Small intestine (tissue), 7 donors: ENCODE results near the gene IQGAP2. TPM values are rescaled to one million over a fixed set of nuclear protein-coding genes. Genes with fewer than 3 reads are reported as not detected.

Experiments
- DNase-seq, 2 donors: peaks; one replicate each; pipeline versions ENCODE4 v3.0.0 to v3.0.0-alpha.2; 2013
- FAIRE-seq: peaks from 2 replicates; lab custom pipeline; 2012; peaks lifted over from hg19 to GRCh38; lab: Jason Lieb, UNC
- H3K27ac ChIP-seq, 3 donors: one replicate each; pipeline ENCODE4 v1.5.1; 2013; ENCODE audit warnings: low read length in 2 of 3, mild to moderate bottlenecking in 2 of 3, control low read depth in 1 of 3, inconsistent platforms in 1 of 3, low read depth in 1 of 3, moderate library complexity in 1 of 3
- H3K27me3 ChIP-seq, 3 donors: one replicate each; pipeline ENCODE4 v1.6.1; 2013; ENCODE audit warnings: low read length in 3 of 3, inconsistent platforms in 1 of 3; ENCODE audit not compliant: control insufficient read depth in 3 of 3, insufficient read depth in 3 of 3
- H3K36me3 ChIP-seq, 3 donors: one replicate each; pipeline ENCODE4 v1.6.1; 2013; ENCODE audit warnings: low read length in 3 of 3, inconsistent platforms in 1 of 3, low read depth in 1 of 3, mild to moderate bottlenecking in 1 of 3, moderate library complexity in 1 of 3; ENCODE audit not compliant: control insufficient read depth in 3 of 3, insufficient read depth in 2 of 3
- H3K4me1 ChIP-seq, 3 donors: one replicate each; pipeline ENCODE4 v1.6.1; 2013; ENCODE audit warnings: low read length in 2 of 3, inconsistent platforms in 1 of 3, low read depth in 1 of 3, mild to moderate bottlenecking in 1 of 3, moderate library complexity in 1 of 3; ENCODE audit not compliant: control insufficient read depth in 3 of 3, insufficient read depth in 2 of 3
- H3K4me3 ChIP-seq, 3 donors: one replicate each; pipeline ENCODE4 v1.5.1; 2013; ENCODE audit warnings: low read length in 3 of 3, control low read depth in 1 of 3, inconsistent platforms in 1 of 3, low read depth in 1 of 3, mild to moderate bottlenecking in 1 of 3, moderate library complexity in 1 of 3
- H3K9me3 ChIP-seq, 2 donors: one replicate each; pipeline ENCODE4 v1.6.1; 2013; ENCODE audit warnings: low read depth in 1 of 2, low read length in 1 of 2; ENCODE audit not compliant: control insufficient read depth in 2 of 2, insufficient read depth in 1 of 2
- WGBS, 3 donors: extraction: QIAGEN DNeasy Blood & Tissue Kit; methylation state at CpG; one replicate each; pipeline ENCODE4 v1.1.7; 2013; 5-methylcytosine and 5-hydroxymethylcytosine counted together
- polyA plus RNA-seq, 4 donors: library from polyadenylated mRNA; stranded (reverse) in 3 of 4; unstranded in 1 of 4; fragments of 200-250 nt in 3 of 4; fragments of 120-200 nt in 1 of 4; gene quantifications; one replicate each; pipeline versions ENCODE4 v1.2.1 to v1.2.3, GENCODE V29; 2013
- donor health status: healthy with polysubstance abuse.
- donor health status: control.
- donor health status: control.
- donor health status: Bipolar disorder and iron deficiency.
- donor health status: healthy.

IQGAP2 gene
- polyA plus RNA-seq, 4 donors = 13.6 to 138 (median 85.6) TPM

DNA sequence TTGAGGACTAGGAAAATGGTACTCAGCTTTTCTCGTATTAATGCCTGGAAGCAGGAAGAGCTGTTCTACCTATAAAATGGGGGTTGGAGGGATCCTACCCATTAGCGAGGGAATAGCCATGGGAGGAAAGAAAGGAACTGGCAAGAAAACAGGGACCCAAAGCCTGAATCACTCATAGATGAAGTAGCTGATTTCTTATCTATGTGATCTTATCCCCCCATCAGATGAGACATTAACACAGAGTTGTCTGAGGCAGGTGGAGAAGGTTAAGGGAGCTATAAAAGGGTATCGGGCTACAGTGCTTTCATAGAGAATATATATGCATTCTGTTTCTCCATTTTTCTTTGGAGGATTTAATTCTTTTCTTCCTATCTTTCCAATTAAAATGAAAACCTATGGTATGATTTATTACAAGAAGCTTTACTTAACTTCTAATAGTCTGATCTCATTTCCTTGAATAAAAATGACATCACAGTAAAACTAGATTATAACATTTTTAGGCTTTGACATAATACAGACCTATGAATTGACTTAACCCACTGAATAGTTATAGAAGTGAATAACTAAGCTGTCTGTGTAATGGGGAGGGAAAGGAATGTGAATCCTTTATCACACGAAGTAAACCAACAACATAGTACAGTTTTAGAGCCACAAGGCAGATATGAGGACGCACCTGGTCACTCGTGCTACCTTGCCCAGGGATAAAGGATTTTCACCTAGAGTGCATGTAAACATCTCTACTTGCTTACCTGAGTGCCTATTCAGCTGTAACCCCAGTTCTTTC lies 39.0 kb downstream of the IQGAP2 start:
- peaks cover 0 to 9% of the 10 kb centered on the region in 2 donors for H3K9me3 ChIP-seq
- no peak for FAIRE-seq
- peaks cover 0 to 2% (median 0%) of the 10 kb centered on the region in 3 donors for H3K36me3 ChIP-seq
- H3K27ac ChIP-seq = no peak overlapping the region
- H3K4me3 ChIP-seq = no peak overlapping the region
- WGBS, 3 donors = 77 to 84% (median 79%) methylated on average over 6 of the region's 6 CpGs
- no peaks in the 10 kb centered on the region for H3K27me3 ChIP-seq
- H3K4me1 ChIP-seq = no peaks in the 10 kb centered on the region
- no peak for DNase-seq

DNA sequence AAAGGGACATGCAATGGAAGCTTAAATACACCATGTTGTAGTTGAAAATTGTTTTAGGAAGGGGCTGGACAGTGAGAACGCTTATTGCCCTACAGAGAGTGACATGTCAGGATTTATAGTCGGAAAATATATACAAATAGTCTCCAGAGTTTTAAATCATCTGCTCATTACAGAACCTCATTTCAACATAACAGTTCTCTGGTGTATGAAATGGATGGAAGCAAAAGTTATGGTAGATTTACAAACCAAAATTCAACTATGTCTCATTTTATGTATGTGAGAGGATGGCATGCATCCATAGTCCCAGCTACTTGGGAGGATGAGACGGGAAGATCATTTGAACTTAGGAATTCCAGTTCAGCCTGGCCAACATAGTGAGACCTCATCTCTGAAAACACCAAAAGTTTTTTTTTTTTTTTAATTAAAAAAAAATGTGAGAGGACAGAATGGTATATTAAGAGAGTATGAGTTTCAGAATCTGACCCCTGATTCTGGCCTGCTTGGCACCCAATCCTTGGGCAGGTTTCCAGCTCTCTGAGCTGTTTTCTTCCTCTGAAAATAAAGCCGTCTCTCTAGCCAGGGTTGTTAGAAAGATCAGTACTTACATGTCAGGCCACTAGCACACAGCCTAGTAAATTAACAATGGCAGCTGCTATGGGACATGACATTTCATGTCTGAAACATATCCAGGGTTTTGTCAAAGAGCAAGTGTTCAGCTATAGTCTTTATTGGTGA lies 40.1 kb downstream of the IQGAP2 start:
- WGBS, 3 donors = 62 to 83% (median 76%) methylated on average over 4 of the region's 4 CpGs
- peaks cover 0 to 2% (median 0%) of the 10 kb centered on the region in 3 donors for H3K4me1 ChIP-seq
- H3K9me3 ChIP-seq = peaks cover 0 to 4% of the 10 kb centered on the region in 2 donors
- no peak overlapping the region for H3K4me3 ChIP-seq
- DNase-seq (no peak), FAIRE-seq (no peak)
- no peaks in the 10 kb centered on the region for H3K27me3 ChIP-seq
- no peak overlapping the region for H3K27ac ChIP-seq
- peaks cover 0 to 2% (median 0%) of the 10 kb centered on the region in 3 donors for H3K36me3 ChIP-seq

DNA sequence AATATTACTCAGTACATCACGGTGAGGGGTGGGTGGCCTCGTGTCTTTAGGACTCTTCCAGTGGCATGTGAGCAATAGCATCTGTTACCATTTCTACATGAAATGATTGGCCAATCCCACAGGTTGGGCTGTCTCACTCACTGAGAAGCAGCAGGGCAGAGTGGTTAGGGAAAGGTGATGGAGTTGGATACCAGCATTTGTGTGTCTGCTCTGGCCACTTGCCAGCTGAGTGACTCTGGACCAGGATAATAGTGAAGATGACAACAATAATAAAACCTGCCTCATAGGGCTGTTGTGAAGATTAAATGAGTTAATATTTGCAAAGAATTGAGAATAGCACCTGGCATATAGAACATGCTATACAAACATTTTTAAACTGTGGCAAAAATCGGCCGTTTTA lies 42.0 kb downstream of the IQGAP2 start:
- DNase-seq = no peak
- H3K27me3 ChIP-seq = no peaks in the 10 kb centered on the region
- no peak overlapping the region for H3K27ac ChIP-seq
- no peak overlapping the region for H3K4me3 ChIP-seq
- peaks cover 0 to 8% (median 0%) of the 10 kb centered on the region in 3 donors for H3K4me1 ChIP-seq
- H3K9me3 ChIP-seq = peaks cover 0 to 1% of the 10 kb centered on the region in 2 donors
- peaks cover 0 to 2% (median 2%) of the 10 kb centered on the region in 3 donors for H3K36me3 ChIP-seq
- 80 to 82% (median 81%) methylated on average over 4 of the region's 4 CpGs for WGBS, 3 donors
- no peak for FAIRE-seq

DNA sequence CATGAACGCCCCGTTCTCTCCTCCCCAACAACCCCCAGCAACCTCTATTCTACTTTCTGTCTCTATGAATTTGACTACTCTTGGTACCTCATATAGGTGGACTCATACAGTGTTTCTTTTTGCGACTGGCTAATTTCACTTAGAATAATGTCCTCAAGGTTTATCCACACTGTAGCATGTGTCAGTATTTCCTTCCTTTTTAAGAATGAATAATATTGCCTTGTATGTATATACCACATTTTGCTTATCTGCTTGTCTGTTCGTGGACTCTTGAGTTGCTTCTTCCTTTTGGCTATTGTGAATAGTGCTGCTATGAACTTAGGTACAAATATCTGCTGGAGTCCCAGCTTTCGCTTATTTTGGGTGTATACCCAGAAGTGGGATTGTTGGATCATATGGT lies 42.7 kb downstream of the IQGAP2 start:
- FAIRE-seq = no peak

DNA sequence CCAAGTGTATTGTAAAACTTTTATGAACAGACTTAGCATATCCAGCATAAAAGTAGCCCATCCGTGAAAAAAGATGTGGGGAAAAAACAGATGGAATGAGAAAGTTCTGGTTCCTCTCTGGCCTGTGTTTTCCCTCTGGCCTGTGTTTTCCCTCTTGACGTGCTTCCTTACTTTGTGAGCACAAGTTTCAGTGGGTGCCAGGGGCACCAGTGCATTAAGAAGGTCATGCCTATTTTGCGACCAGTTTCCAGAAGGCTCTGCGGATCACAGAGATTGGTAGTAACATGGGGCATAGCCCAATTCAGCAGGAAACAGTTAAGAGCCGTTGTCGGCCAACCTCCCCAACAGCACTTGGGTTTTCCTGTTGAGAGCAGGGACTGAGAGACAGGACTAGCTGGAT lies 43.7 kb downstream of the IQGAP2 start:
- no peak for FAIRE-seq
- Histone ChIP-seq H3K4me1 (peaks cover 0 to 11% (median 0%) of the 10 kb centered on the region in 3 donors), H3K27me3 (no peaks in the 10 kb centered on the region), H3K27ac (no peak overlapping the region), H3K36me3 (peaks cover 0 to 2% (median 2%) of the 10 kb centered on the region in 3 donors), H3K9me3 (no peaks in the 10 kb centered on the region), H3K4me3 (no peak overlapping the region)
- DNase-seq = no peak
- 86 to 96% (median 93%) methylated on average over 6 of the region's 6 CpGs for WGBS, 3 donors

More for the DNA sequence above, 42.7 kb downstream of the IQGAP2 start:
- H3K27ac ChIP-seq = no peak overlapping the region
- H3K27me3 ChIP-seq = no peaks in the 10 kb centered on the region
- peaks cover 0 to 11% (median 0%) of the 10 kb centered on the region in 3 donors for H3K4me1 ChIP-seq
- no peaks in the 10 kb centered on the region for H3K9me3 ChIP-seq
- no peak overlapping the region for H3K4me3 ChIP-seq
- peaks cover 0 to 2% (median 2%) of the 10 kb centered on the region in 3 donors for H3K36me3 ChIP-seq
- DNase-seq = no peak
- 87 to 95% (median 93%) methylated on average over 5 of the region's 5 CpGs for WGBS, 3 donors

DNA sequence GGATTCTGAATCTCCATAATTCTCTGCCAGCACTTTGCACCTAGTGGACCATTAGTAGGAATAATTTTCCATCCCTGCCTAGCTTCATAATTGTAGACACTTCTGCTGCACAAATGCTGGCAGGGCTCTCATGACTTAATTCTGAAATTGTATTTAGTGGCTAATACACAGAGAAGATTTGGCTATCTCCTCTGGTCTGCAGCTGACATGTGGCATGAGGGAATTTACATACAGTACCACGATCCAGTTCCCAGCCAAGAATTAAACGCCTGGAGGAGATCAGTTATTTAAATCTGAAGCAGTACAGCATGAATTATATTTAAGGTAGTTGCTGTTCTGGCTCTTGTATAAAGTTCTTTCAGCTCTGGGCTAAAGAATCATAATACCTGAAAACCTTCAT lies 46.5 kb downstream of the IQGAP2 start:
- FAIRE-seq (no peak), DNase-seq (no peak)
- WGBS, 3 donors = 54 to 83% (median 68%) methylated on average over 2 of the region's 2 CpGs
- H3K36me3 ChIP-seq = peaks cover 0 to 2% (median 2%) of the 10 kb centered on the region in 3 donors
- H3K9me3 ChIP-seq = no peaks in the 10 kb centered on the region
- no peaks in the 10 kb centered on the region for H3K27me3 ChIP-seq
- no peak overlapping the region for H3K27ac ChIP-seq
- peaks cover 0 to 14% (median 0%) of the 10 kb centered on the region in 3 donors for H3K4me1 ChIP-seq
- H3K4me3 ChIP-seq = no peak overlapping the region

DNA sequence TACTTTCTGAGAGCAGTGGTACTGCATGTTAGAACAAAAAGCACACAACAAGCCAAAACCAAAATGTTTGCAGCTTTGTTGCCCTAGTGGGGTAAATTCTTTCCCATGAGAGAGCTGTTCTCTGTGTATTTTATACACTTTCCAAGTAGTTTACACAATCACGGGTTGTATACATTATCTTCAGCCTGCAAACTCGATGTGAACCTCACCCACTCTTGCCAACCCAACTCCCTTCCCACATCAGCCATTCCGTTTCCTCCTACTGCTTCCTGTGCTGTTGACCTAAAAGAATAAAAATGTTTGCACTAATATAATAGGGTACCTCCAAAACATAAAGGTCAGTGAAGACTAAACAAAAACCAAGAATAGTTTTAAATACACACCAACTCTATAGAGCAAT lies 47.0 kb downstream of the IQGAP2 start:
- no peaks in the 10 kb centered on the region for H3K27me3 ChIP-seq
- no peaks in the 10 kb centered on the region for H3K9me3 ChIP-seq
- H3K36me3 ChIP-seq = peaks cover 0 to 2% (median 2%) of the 10 kb centered on the region in 3 donors
- H3K4me3 ChIP-seq = no peak overlapping the region
- FAIRE-seq = no peak
- 27 to 64% (median 52%) methylated on average over 3 of the region's 3 CpGs for WGBS, 3 donors
- H3K4me1 ChIP-seq = peaks cover 0 to 14% (median 0%) of the 10 kb centered on the region in 3 donors
- H3K27ac ChIP-seq = no peak overlapping the region
- DNase-seq = no peak

DNA sequence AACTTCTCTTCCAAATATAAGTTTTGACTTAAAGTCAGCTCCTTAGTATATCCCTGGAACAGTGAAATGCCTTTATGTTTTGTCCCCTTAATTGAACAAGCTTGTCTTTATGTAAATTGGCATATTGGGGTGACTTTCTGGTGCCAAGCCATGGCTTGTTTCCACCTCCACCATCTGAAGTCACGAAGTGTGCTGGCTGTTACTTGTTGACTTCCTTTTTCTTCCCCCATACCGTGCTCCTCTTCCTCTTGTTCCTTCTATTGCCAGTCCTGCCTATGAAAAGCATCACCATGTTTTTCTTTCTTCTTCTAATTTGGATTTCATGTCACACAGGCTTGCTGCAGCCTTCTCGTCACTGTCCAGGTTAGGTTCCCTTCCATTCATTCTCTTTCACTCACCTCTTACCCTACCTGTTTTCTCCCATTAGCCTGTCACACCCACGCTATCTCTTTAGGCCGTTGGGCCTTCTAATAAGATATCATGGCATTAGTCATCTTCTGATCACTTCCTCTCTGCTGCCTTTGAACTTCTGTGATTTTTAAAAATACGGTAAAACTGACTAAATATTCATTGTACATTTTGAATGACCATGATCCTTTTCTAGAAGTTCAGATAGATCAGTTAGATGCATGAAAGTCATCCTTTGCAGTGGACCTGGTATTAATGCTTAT lies 48.1 kb downstream of the IQGAP2 start:
- Histone ChIP-seq H3K27me3 (no peaks in the 10 kb centered on the region), H3K36me3 (peaks cover 0 to 2% (median 0%) of the 10 kb centered on the region in 3 donors), H3K4me1 (peaks cover 0 to 14% (median 0%) of the 10 kb centered on the region in 3 donors), H3K4me3 (no peak overlapping the region), H3K27ac (peak overlapping the region in 1 of 3 donors; percentile 45), H3K9me3 (no peaks in the 10 kb centered on the region)
- DNase-seq (peak in 1 of 2 donors; percentile 82), FAIRE-seq (no peak)
- 23 to 52% (median 30%) methylated on average over 6 of the region's 6 CpGs for WGBS, 3 donors
